Activated T-helper 1 cell treated with anti-CD3 and anti-CD28 coated beads, Interleukin-2, amount 50 U/mL, for 16 hours (primary cell): Measurements from ENCODE around the gene ANO8.
A peak's percentile ranks its signal among the peaks of the same experiment; 100 is the strongest.

ENCODE experiments used
- DNase-seq, 2 donors: peaks; one replicate each; pipeline ENCODE4 v3.0.0-alpha.2; 2020; ENCODE audit warnings: low read depth in 1 of 2, low spot score in 1 of 2

The ANO8 gene

GRCh38 chr19:17346109-17346671 lies 11.5 kb upstream of the ANO8 start:
- peak; percentile 68 to 71 for DNase-seq

- no peak for DNase-seq
Measured at GRCh38 chr19:17341845-17342244, 7.2 kb upstream of the ANO8 start.

- no peak for DNase-seq
Measured at GRCh38 chr19:17341386-17341785, 6.7 kb upstream of the ANO8 start.

GRCh38 chr19:17340871-17341357 lies 6.3 kb upstream of the ANO8 start:
- DNase-seq, result no peak

- no peak for DNase-seq
Measured at GRCh38 chr19:17340302-17340870, 5.7 kb upstream of the ANO8 start.

- DNase-seq, result no peak
Measured at GRCh38 chr19:17339088-17339741, 4.6 kb upstream of the ANO8 start.

- no peak for DNase-seq
Measured at GRCh38 chr19:17338433-17339078, 3.9 kb upstream of the ANO8 start.

- DNase-seq, result no peak
Measured at GRCh38 chr19:17337675-17338432, 3.2 kb upstream of the ANO8 start.

GRCh38 chr19:17336872-17337674 lies 2.4 kb upstream of the ANO8 start, which contains the start of gene GTPBP3:
Gene GTPBP3, plus strand, starts transcription at chr19:17337553. Its CDS starts 59 bp downstream, at chr19:17337612.
- peak; percentile 91 to 92 for DNase-seq

GRCh38 chr19:17335575-17335974 lies 920 bp upstream of the ANO8 start:
- DNase-seq, result no peak

GRCh38 chr19:17333611-17334413 lies 843 bp downstream of the ANO8 start:
- DNase-seq, result peak; percentile 52 to 57

GRCh38 chr19:17332677-17333581 lies 1.7 kb downstream of the ANO8 start:
- DNase-seq, result no peak

GRCh38 chr19:17332360-17332676 lies 2.3 kb downstream of the ANO8 start:
- no peak for DNase-seq

GRCh38 chr19:17331045-17331558 lies 3.6 kb downstream of the ANO8 start:
- DNase-seq, result no peak

- no peak for DNase-seq
Measured at GRCh38 chr19:17330262-17331044, 4.2 kb downstream of the ANO8 start.

- no peak for DNase-seq
Measured at GRCh38 chr19:17329366-17330261, 5.0 kb downstream of the ANO8 start.
